Astrocyte (in vitro differentiated cells and primary cell): ENCODE data around the gene DNAH2. TPM values are rescaled to one million over a fixed set of nuclear protein-coding genes. Genes with fewer than 3 reads are reported as not detected.

ENCODE experiments used
- DNase-seq: peaks from one replicate; pipeline ENCODE4 v3.0.0-alpha.2; 2010; ENCODE audit warnings: low read depth
- FAIRE-seq: peaks from 2 replicates; lab custom pipeline; 2011; peaks lifted over from hg19 to GRCh38; lab: Jason Lieb, UNC
- H2AFZ ChIP-seq: 2 replicates; pipeline ENCODE4 v1.6.0; 2012; ENCODE audit warnings: low read depth, low read length, inconsistent platforms
- H3K27ac ChIP-seq: 2 replicates; pipeline ENCODE4 v1.5.1; 2011; ENCODE audit warnings: low read depth, low read length, inconsistent platforms
- H3K27me3 ChIP-seq: 2 replicates; pipeline ENCODE4 v1.6.0; 2011; ENCODE audit warnings: low read length, inconsistent platforms; ENCODE audit not compliant: insufficient read depth
- H3K36me3 ChIP-seq: 2 replicates; pipeline ENCODE4 v1.5.1; 2011; ENCODE audit warnings: low read length, inconsistent platforms; ENCODE audit not compliant: insufficient read depth
- H3K4me1 ChIP-seq: 2 replicates; pipeline ENCODE4 v1.5.1; 2011; ENCODE audit warnings: low read length, inconsistent platforms; ENCODE audit not compliant: insufficient read depth
- H3K4me2 ChIP-seq: 2 replicates; pipeline ENCODE4 v1.6.0; 2012; ENCODE audit warnings: low read length, inconsistent platforms
- H3K4me3 ChIP-seq: 2 replicates; pipeline ENCODE4 v1.5.1; 2011; ENCODE audit warnings: low read depth, mild to moderate bottlenecking, low read length, inconsistent platforms; ENCODE audit not compliant: insufficient read depth
- H3K79me2 ChIP-seq: 2 replicates; pipeline ENCODE4 v1.6.0; 2012; ENCODE audit warnings: mild to moderate bottlenecking, low read length, inconsistent platforms; ENCODE audit not compliant: insufficient read depth
- H3K9ac ChIP-seq: 2 replicates; pipeline ENCODE4 v1.6.0; 2012; ENCODE audit warnings: mild to moderate bottlenecking, low read length, inconsistent platforms
- H3K9me3 ChIP-seq: 2 replicates; pipeline ENCODE4 v1.5.1; 2012; ENCODE audit warnings: low read depth, mild to moderate bottlenecking, low read length, inconsistent platforms; ENCODE audit not compliant: insufficient read depth
- H4K20me1 ChIP-seq: 2 replicates; pipeline ENCODE4 v1.6.0; 2012; ENCODE audit warnings: low read length, inconsistent platforms; ENCODE audit not compliant: insufficient read depth
- H3K27ac Mint-ChIP-seq: one replicate; pipeline ENCODE4 v1.8.0; 2021; ENCODE audit warnings: mild to moderate bottlenecking, mixed read lengths; ENCODE audit not compliant: unreplicated experiment
- H3K27me3 Mint-ChIP-seq: one replicate; pipeline ENCODE4 v1.8.0; 2021; ENCODE audit warnings: low read depth, mixed read lengths; ENCODE audit not compliant: unreplicated experiment
- H3K36me3 Mint-ChIP-seq: one replicate; pipeline ENCODE4 v1.8.0; 2021; ENCODE audit warnings: low read depth, mixed read lengths; ENCODE audit not compliant: unreplicated experiment
- H3K4me1 Mint-ChIP-seq: one replicate; pipeline ENCODE4 v1.8.0; 2021; ENCODE audit warnings: low read depth, mixed read lengths; ENCODE audit not compliant: unreplicated experiment
- H3K4me3 Mint-ChIP-seq: one replicate; pipeline ENCODE4 v1.8.0; 2021; ENCODE audit warnings: mild to moderate bottlenecking, moderate library complexity, mixed read lengths; ENCODE audit not compliant: unreplicated experiment
- H3K9me3 Mint-ChIP-seq: one replicate; pipeline ENCODE4 v1.8.0; 2021; ENCODE audit warnings: mild to moderate bottlenecking, mixed read lengths; ENCODE audit not compliant: unreplicated experiment
- CTCF ChIP-seq: IDR thresholded peaks from 2 replicates; pipeline ENCODE4 v1.5.1; 2011; ENCODE audit warnings: low read depth, mild to moderate bottlenecking, inconsistent platforms, low read length, moderate library complexity; ENCODE audit not compliant: insufficient read depth
- EZH2 ChIP-seq: IDR thresholded peaks from 2 replicates; pipeline ENCODE4 v1.6.1; 2012; ENCODE audit warnings: mild to moderate bottlenecking, low read length, inconsistent platforms; ENCODE audit not compliant: insufficient read depth
- total RNA-seq: library from RNA; stranded (reverse); gene quantifications from 2 replicates; pipeline ENCODE4 v1.2.1, GENCODE V29; 2021

DNAH2 gene
- total RNA-seq, 1 donor from 2014 or later, result 0.11 TPM

GRCh38 chr17:7704601-7705268, 12.8 kb upstream of the DNAH2 start, which contains the start of gene EFNB3:
EFNB3 (plus strand) TSS chr17:7705202; CDS start chr17:7705599, 397 bp downstream.
- H3K36me3 Mint-ChIP-seq, result peaks cover 3% of the 10 kb centered on the region
- no peak for FAIRE-seq
- peak within 1 kb of the TSS; percentile 86 for H3K4me3 Mint-ChIP-seq
- H3K4me1 Mint-ChIP-seq, result peaks cover 11% of the 10 kb centered on the region
- Histone ChIP-seq H3K36me3 (no peaks in the 10 kb centered on the region), H3K9ac (peak within 1 kb of the TSS; percentile 23), H3K79me2 (no peaks in the 10 kb centered on the region), H3K4me1 (peaks cover 12% of the 10 kb centered on the region), H4K20me1 (peaks cover 4% of the 10 kb centered on the region), H3K4me3 (peak within 1 kb of the TSS; percentile 47), H3K4me2 (peak within 1 kb of the TSS; percentile 86), H2AFZ (peak within 1 kb of the TSS; percentile 26), H3K27ac (no peak within 1 kb of the TSS), H3K9me3 (no peaks in the 10 kb centered on the region), H3K27me3 (peaks cover 25% of the 10 kb centered on the region)
- H3K27me3 Mint-ChIP-seq, result peaks cover 12% of the 10 kb centered on the region
- TF ChIP-seq EZH2 (no peak), CTCF (no peak)
- peaks cover 2% of the 10 kb centered on the region for H3K9me3 Mint-ChIP-seq
- H3K27ac Mint-ChIP-seq, result peak within 1 kb of the TSS; percentile 77
- peak; percentile 32 for DNase-seq

- peaks cover 25% of the 10 kb centered on the region for H3K27me3 ChIP-seq
- peak overlapping the region; percentile 81 for H3K4me3 Mint-ChIP-seq
- H3K9me3 ChIP-seq, result no peaks in the 10 kb centered on the region
- H2AFZ ChIP-seq, result no peak overlapping the region
- H3K79me2 ChIP-seq, result no peaks in the 10 kb centered on the region
- peak overlapping the region; percentile 23 for H3K9ac ChIP-seq
- H3K9me3 Mint-ChIP-seq, result peaks cover 2% of the 10 kb centered on the region
- H3K27ac Mint-ChIP-seq, result peak overlapping the region; percentile 44
- H3K4me3 ChIP-seq, result peak overlapping the region; percentile 47
- H3K27me3 Mint-ChIP-seq, result peaks cover 12% of the 10 kb centered on the region
- H4K20me1 ChIP-seq, result peaks cover 4% of the 10 kb centered on the region
- peak overlapping the region; percentile 86 for H3K4me2 ChIP-seq
- FAIRE-seq, result no peak
- TF ChIP-seq EZH2 (peak; percentile 35), CTCF (no peak)
- peaks cover 2% of the 10 kb centered on the region for H3K36me3 Mint-ChIP-seq
- no peak overlapping the region for H3K27ac ChIP-seq
- H3K36me3 ChIP-seq, result no peaks in the 10 kb centered on the region
- peaks cover 16% of the 10 kb centered on the region for H3K4me1 ChIP-seq
- peaks cover 11% of the 10 kb centered on the region for H3K4me1 Mint-ChIP-seq
- no peak for DNase-seq
Measured at GRCh38 chr17:7705269-7706255, 12.0 kb upstream of the DNAH2 start.
